ENCODE measurements around the gene FAM98B. TPM values are rescaled to one million over a fixed set of nuclear protein-coding genes. Genes with fewer than 3 reads are reported as not detected.

Gene FAM98B
- total and polyA plus RNA-seq, 2 experiments from 2014 or later, result 4.4 to 14.1 TPM

GRCh38 chr15:38411902-38412301 lies 42.0 kb upstream of the FAM98B start:
- H3K9me2 ChIP-seq (replicated peaks; ENCODE audit: insufficient read depth), result no peaks in the 10 kb centered on the region
- no peaks in the 10 kb centered on the region for H3K27me3 ChIP-seq
- H3K79me2 ChIP-seq, result no peaks in the 10 kb centered on the region
- no peak overlapping the region for H3K4me2 ChIP-seq
- no peaks in the 10 kb centered on the region for H3K9me3 ChIP-seq (ENCODE audit: low read depth)
- no peaks in the 10 kb centered on the region for H3K36me3 ChIP-seq (replicated peaks; ENCODE audit: insufficient read depth, low read depth)
- 72% methylated on average over 3 of the region's 3 CpGs for WGBS (ENCODE audit: low lambda C conversion rate, missing lambda C conversion rate)
- no peaks in the 10 kb centered on the region for H3K4me1 ChIP-seq (ENCODE audit: insufficient read depth)
- TF ChIP-seq EZH2phosphoT487 (IDR thresholded peaks at IDR 0.05; ENCODE audit: low read depth, severe bottlenecking, unreplicated experiment) (no peak), CTCF (IDR thresholded peaks at IDR 0.05; ENCODE audit: poor library complexity) (no peak), EZH2 (IDR thresholded peaks at IDR 0.05; ENCODE audit: borderline replicate concordance) (no peak)
- H2AFZ ChIP-seq, result no peak overlapping the region
- no peak overlapping the region for H3K4me3 ChIP-seq
- H4K20me1 ChIP-seq (ENCODE audit: insufficient read depth, poor library complexity, severe bottlenecking), result no peaks in the 10 kb centered on the region
- H3K27ac ChIP-seq, result no peak overlapping the region
- DNase-seq (ENCODE audit: low spot score), result no peak

- H3K79me2 ChIP-seq, result no peaks in the 10 kb centered on the region
- H3K9me2 ChIP-seq (replicated peaks; ENCODE audit: insufficient read depth), result no peaks in the 10 kb centered on the region
- H3K4me2 ChIP-seq, result no peak overlapping the region
- TF ChIP-seq EZH2phosphoT487 (IDR thresholded peaks at IDR 0.05; ENCODE audit: low read depth, severe bottlenecking, unreplicated experiment) (no peak), EZH2 (IDR thresholded peaks at IDR 0.05; ENCODE audit: borderline replicate concordance) (no peak), CTCF (IDR thresholded peaks at IDR 0.05; ENCODE audit: poor library complexity) (no peak)
- H4K20me1 ChIP-seq (ENCODE audit: insufficient read depth, poor library complexity, severe bottlenecking), result no peaks in the 10 kb centered on the region
- WGBS (ENCODE audit: low lambda C conversion rate, missing lambda C conversion rate), result 76% methylated on average over 3 of the region's 3 CpGs
- DNase-seq (ENCODE audit: low spot score), result no peak
- H3K9me3 ChIP-seq (ENCODE audit: low read depth), result no peaks in the 10 kb centered on the region
- no peaks in the 10 kb centered on the region for H3K4me1 ChIP-seq (ENCODE audit: insufficient read depth)
- no peaks in the 10 kb centered on the region for H3K27me3 ChIP-seq
- H3K4me3 ChIP-seq, result no peak overlapping the region
- H3K36me3 ChIP-seq (replicated peaks; ENCODE audit: insufficient read depth, low read depth), result no peaks in the 10 kb centered on the region
- no peak overlapping the region for H3K27ac ChIP-seq
- H2AFZ ChIP-seq, result no peak overlapping the region
Measured at GRCh38 chr15:38412466-38412865, 41.5 kb upstream of the FAM98B start.

GRCh38 chr15:38414357-38414756 lies 39.6 kb upstream of the FAM98B start:
- Histone ChIP-seq H3K9me2 (replicated peaks; ENCODE audit: insufficient read depth) (no peaks in the 10 kb centered on the region), H3K9me3 (ENCODE audit: low read depth) (no peaks in the 10 kb centered on the region), H3K27ac (no peak overlapping the region), H2AFZ (no peak overlapping the region), H3K79me2 (no peaks in the 10 kb centered on the region), H3K4me1 (ENCODE audit: insufficient read depth) (no peaks in the 10 kb centered on the region), H3K36me3 (replicated peaks; ENCODE audit: insufficient read depth, low read depth) (no peaks in the 10 kb centered on the region), H4K20me1 (ENCODE audit: insufficient read depth, poor library complexity, severe bottlenecking) (no peaks in the 10 kb centered on the region), H3K27me3 (no peaks in the 10 kb centered on the region), H3K4me3 (no peak overlapping the region), H3K4me2 (no peak overlapping the region)
- TF ChIP-seq CTCF (IDR thresholded peaks at IDR 0.05; ENCODE audit: poor library complexity) (peak; percentile 48), EZH2phosphoT487 (IDR thresholded peaks at IDR 0.05; ENCODE audit: low read depth, severe bottlenecking, unreplicated experiment) (no peak)
- peak; percentile 48 for DNase-seq (ENCODE audit: low spot score)

- Histone ChIP-seq H3K4me1 (ENCODE audit: insufficient read depth) (no peaks in the 10 kb centered on the region), H3K4me3 (no peak overlapping the region), H3K9me2 (replicated peaks; ENCODE audit: insufficient read depth) (no peaks in the 10 kb centered on the region), H4K20me1 (ENCODE audit: insufficient read depth, poor library complexity, severe bottlenecking) (no peaks in the 10 kb centered on the region), H3K27ac (no peak overlapping the region), H3K4me2 (no peak overlapping the region), H3K36me3 (replicated peaks; ENCODE audit: insufficient read depth, low read depth) (no peaks in the 10 kb centered on the region), H3K9me3 (ENCODE audit: low read depth) (no peaks in the 10 kb centered on the region), H2AFZ (no peak overlapping the region), H3K27me3 (no peaks in the 10 kb centered on the region), H3K79me2 (no peaks in the 10 kb centered on the region)
- TF ChIP-seq CTCF (IDR thresholded peaks at IDR 0.05; ENCODE audit: poor library complexity) (no peak), EZH2 (IDR thresholded peaks at IDR 0.05; ENCODE audit: borderline replicate concordance) (no peak), EZH2phosphoT487 (IDR thresholded peaks at IDR 0.05; ENCODE audit: low read depth, severe bottlenecking, unreplicated experiment) (no peak)
- WGBS (ENCODE audit: low lambda C conversion rate, missing lambda C conversion rate), result 79% methylated on average over 4 of the region's 4 CpGs
- DNase-seq (ENCODE audit: low spot score), result no peak
Measured at GRCh38 chr15:38421069-38421690, 32.7 kb upstream of the FAM98B start.
